Stimulated activated memory B cell treated with anti-CD40 and anti-IgM and Interleukin-4, amounts not matched to agents 10 μg/mL and 1 μg/mL and 100 μg/mL, for 72 hours (primary cell): ENCODE results near the gene GNB1.

ENCODE experiments used
- ATAC-seq: fragments of 150-1000 bp; cut with Tn5 transposase; 2 replicates; pipeline ENCODE4 v1.10.0; 2021
- H3K27ac Mint-ChIP-seq: one replicate; pipeline ENCODE4 v1.8.0; 2022; ENCODE audit warnings: mild to moderate bottlenecking, mixed read lengths
- H3K27me3 Mint-ChIP-seq: one replicate; pipeline ENCODE4 v1.8.0; 2022; ENCODE audit warnings: mixed read lengths
- H3K36me3 Mint-ChIP-seq: one replicate; pipeline ENCODE4 v1.8.0; 2022; ENCODE audit warnings: mixed read lengths
- H3K4me1 Mint-ChIP-seq: one replicate; pipeline ENCODE4 v1.8.0; 2022; ENCODE audit warnings: mixed read lengths
- H3K4me3 Mint-ChIP-seq: one replicate; pipeline ENCODE4 v1.8.0; 2022; ENCODE audit warnings: mild to moderate bottlenecking, moderate library complexity, mixed read lengths
- H3K9me3 Mint-ChIP-seq: one replicate; pipeline ENCODE4 v1.8.0; 2022; ENCODE audit warnings: mixed read lengths

The GNB1 gene

GRCh38 chr1:1903224-1903623 lies 12.3 kb upstream of the GNB1 start:
- no peak overlapping the region for H3K27ac Mint-ChIP-seq
- peaks cover 8% of the 10 kb centered on the region for H3K4me1 Mint-ChIP-seq
- H3K9me3 Mint-ChIP-seq = no peaks in the 10 kb centered on the region
- ATAC-seq = no peak
- no peaks in the 10 kb centered on the region for H3K27me3 Mint-ChIP-seq
- no peaks in the 10 kb centered on the region for H3K36me3 Mint-ChIP-seq
- H3K4me3 Mint-ChIP-seq = no peak overlapping the region

- Mint-ChIP-seq H3K9me3 (no peaks in the 10 kb centered on the region), H3K4me3 (no peak overlapping the region), H3K36me3 (no peaks in the 10 kb centered on the region), H3K27me3 (no peaks in the 10 kb centered on the region), H3K27ac (no peak overlapping the region), H3K4me1 (peaks cover 15% of the 10 kb centered on the region)
- no peak for ATAC-seq
Measured at GRCh38 chr1:1901641-1902294, 10.9 kb upstream of the GNB1 start.

DNA sequence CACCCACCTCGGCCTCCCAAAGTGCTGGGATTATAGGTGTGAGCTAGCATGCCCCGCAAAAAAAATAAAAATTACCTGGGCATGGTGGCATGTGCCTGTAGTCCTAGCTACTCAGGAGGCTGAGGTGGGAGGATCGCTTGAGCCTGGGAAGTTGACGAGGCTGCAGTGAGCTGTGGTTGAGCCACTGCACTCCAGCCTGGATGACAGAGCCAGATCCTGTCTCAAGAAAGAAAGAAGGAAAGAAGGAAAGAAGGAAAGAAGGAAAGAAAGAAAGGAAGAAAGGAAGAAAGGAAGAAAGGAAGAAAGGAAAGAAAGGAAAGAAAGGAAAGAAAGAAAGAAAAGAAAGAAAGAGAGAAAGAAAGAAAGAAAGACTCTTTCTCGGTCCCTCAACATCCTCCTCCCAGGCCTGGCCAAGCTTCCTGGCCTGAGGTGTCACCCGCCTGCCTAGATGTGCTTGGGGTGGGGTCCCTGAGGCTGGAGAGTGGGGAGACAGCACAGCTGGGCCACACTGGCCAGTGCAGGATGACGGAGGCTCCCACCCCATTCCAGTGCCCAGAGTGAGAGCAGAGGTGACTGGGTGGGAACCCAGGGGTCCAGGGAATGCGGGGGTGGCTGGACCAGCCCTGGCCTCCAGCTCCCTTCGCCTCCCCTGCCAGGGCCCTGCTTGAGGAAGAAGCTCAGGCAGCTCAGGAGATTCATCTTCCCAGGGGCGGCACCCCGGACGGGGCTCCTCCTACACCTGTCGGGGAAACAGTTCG lies 10.2 kb upstream of the GNB1 start:
- H3K9me3 Mint-ChIP-seq = no peaks in the 10 kb centered on the region
- no peak overlapping the region for H3K27ac Mint-ChIP-seq
- H3K4me1 Mint-ChIP-seq = peaks cover 14% of the 10 kb centered on the region
- H3K36me3 Mint-ChIP-seq = no peaks in the 10 kb centered on the region
- no peak for ATAC-seq
- H3K4me3 Mint-ChIP-seq = no peak overlapping the region
- no peaks in the 10 kb centered on the region for H3K27me3 Mint-ChIP-seq

GRCh38 chr1:1899967-1900327 lies 9.1 kb upstream of the GNB1 start:
- Mint-ChIP-seq H3K9me3 (no peaks in the 10 kb centered on the region), H3K4me1 (peaks cover 23% of the 10 kb centered on the region), H3K36me3 (no peaks in the 10 kb centered on the region), H3K27ac (no peak overlapping the region), H3K4me3 (no peak overlapping the region), H3K27me3 (no peaks in the 10 kb centered on the region)
- ATAC-seq = no peak

DNA sequence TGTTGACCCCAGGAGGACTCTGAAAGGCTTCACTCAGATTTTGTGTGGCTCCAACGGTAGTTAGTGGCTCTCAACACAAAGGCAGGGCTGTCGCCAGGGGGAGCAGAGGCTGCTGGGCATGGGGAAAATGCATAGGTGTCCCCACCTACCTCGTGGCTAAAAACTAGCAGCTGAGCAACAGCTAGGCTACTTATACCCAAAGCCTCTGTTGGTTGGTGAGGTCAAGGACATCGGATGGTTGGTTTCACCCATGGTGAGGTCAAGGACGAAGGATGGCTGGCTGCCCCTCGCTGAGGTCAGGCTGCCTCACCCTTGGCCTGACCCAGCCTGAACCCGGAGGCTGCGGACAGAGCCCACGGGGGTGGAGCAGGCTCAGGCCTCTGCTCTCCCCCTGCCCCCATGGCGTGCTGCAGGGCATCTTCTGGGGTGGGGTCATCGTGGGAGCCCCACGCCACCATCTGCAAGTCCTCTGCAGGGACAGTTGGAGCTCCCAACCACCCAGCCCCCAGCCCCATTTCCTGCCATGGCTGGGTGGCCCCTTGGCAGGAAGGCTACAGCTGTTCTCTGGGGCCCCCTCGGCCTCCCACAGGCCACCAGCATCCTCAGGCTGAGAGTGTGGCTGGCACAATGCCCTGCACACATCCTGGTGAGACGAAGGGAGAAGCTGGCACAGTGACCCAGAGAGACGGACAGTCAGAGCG lies 8.5 kb upstream of the GNB1 start:
- peak; percentile 25 for ATAC-seq
- Mint-ChIP-seq H3K27ac (no peak overlapping the region), H3K27me3 (no peaks in the 10 kb centered on the region), H3K36me3 (no peaks in the 10 kb centered on the region), H3K9me3 (no peaks in the 10 kb centered on the region), H3K4me3 (no peak overlapping the region), H3K4me1 (peaks cover 28% of the 10 kb centered on the region)

DNA sequence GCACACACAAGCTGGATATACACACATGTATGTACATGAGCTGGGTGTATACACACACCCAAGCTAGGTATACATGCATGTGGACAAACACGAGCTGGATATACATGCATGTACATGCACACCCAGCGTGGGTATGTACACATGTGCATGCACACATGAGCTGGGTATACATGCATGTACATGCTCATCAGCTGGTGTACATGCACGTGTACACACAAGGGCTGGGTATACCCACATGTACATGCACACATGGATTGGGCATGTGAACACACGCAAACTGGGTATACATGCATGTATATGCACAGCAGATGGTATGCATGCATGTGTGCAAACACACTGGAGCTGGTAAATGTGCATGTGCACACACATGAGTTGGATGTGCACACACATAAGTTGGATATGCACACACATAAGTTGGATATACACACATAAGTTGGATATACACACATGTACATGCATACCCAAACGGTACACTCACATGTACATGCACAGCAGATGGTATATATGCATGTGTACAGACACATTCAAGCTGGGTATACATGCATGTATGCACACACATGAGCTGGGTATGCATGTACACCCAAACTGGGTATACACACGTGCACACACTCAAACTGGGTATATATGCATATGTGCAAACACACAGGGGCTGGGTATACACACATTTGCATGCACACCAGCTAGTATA lies 7.5 kb upstream of the GNB1 start:
- ATAC-seq = no peak
- Mint-ChIP-seq H3K4me1 (peaks cover 35% of the 10 kb centered on the region), H3K27ac (no peak overlapping the region), H3K9me3 (no peaks in the 10 kb centered on the region), H3K4me3 (no peak overlapping the region), H3K27me3 (no peaks in the 10 kb centered on the region), H3K36me3 (no peaks in the 10 kb centered on the region)

- Mint-ChIP-seq H3K4me3 (no peak overlapping the region), H3K9me3 (no peaks in the 10 kb centered on the region), H3K36me3 (no peaks in the 10 kb centered on the region), H3K27ac (peak overlapping the region; percentile 77), H3K4me1 (peaks cover 54% of the 10 kb centered on the region), H3K27me3 (no peaks in the 10 kb centered on the region)
- peak; percentile 2 for ATAC-seq
Measured at GRCh38 chr1:1895456-1896336, 4.8 kb upstream of the GNB1 start.

- H3K4me1 Mint-ChIP-seq = peaks cover 54% of the 10 kb centered on the region
- no peaks in the 10 kb centered on the region for H3K36me3 Mint-ChIP-seq
- no peaks in the 10 kb centered on the region for H3K27me3 Mint-ChIP-seq
- H3K9me3 Mint-ChIP-seq = no peaks in the 10 kb centered on the region
- no peak for ATAC-seq
- peak overlapping the region; percentile 77 for H3K27ac Mint-ChIP-seq
- peak overlapping the region; percentile 16 for H3K4me3 Mint-ChIP-seq
Measured at GRCh38 chr1:1895060-1895418, 4.2 kb upstream of the GNB1 start.

DNA sequence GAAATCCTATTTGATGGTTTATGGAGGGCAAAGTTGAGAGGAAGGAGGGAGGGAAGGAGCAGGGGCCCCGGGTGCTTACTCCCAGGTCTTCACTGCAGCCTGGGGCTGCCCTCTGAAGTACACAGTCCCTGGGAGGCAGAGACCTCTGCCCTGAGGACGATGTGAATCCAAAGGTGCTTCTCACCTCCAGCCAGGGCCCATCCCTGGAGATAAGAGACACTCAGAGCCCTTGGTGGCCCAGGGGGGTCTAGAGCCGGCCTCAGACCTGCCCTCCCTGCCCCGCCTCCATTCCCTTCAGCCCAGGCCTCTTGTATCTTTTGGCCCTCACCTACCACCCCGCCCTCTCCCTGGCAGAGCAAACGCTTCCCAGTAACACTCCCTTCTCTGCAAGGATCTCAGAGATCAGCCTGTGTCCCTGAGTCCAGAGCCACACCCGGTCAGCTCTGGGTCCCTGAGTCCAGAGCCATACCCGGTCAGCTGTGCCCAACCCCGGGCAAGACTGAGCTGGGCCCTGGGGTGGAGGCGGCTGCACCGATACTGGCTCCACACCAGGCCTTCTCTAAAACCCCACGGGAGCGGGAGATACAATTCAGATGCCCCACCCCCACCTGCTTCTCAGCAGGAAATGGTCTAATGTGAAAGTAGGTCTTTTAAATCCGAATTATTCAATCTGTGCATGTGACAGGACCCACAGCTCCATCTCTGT lies 3.6 kb upstream of the GNB1 start:
- H3K27me3 Mint-ChIP-seq = no peaks in the 10 kb centered on the region
- peak overlapping the region; percentile 41 for H3K4me3 Mint-ChIP-seq
- H3K36me3 Mint-ChIP-seq = no peaks in the 10 kb centered on the region
- no peaks in the 10 kb centered on the region for H3K9me3 Mint-ChIP-seq
- peak overlapping the region; percentile 77 for H3K27ac Mint-ChIP-seq
- H3K4me1 Mint-ChIP-seq = peaks cover 54% of the 10 kb centered on the region
- ATAC-seq = no peak

GRCh38 chr1:1893997-1894353 lies 3.1 kb upstream of the GNB1 start:
- no peak overlapping the region for H3K4me3 Mint-ChIP-seq
- H3K27ac Mint-ChIP-seq = no peak overlapping the region
- H3K4me1 Mint-ChIP-seq = peaks cover 58% of the 10 kb centered on the region
- ATAC-seq = no peak
- H3K27me3 Mint-ChIP-seq = no peaks in the 10 kb centered on the region
- H3K36me3 Mint-ChIP-seq = no peaks in the 10 kb centered on the region
- no peaks in the 10 kb centered on the region for H3K9me3 Mint-ChIP-seq

DNA sequence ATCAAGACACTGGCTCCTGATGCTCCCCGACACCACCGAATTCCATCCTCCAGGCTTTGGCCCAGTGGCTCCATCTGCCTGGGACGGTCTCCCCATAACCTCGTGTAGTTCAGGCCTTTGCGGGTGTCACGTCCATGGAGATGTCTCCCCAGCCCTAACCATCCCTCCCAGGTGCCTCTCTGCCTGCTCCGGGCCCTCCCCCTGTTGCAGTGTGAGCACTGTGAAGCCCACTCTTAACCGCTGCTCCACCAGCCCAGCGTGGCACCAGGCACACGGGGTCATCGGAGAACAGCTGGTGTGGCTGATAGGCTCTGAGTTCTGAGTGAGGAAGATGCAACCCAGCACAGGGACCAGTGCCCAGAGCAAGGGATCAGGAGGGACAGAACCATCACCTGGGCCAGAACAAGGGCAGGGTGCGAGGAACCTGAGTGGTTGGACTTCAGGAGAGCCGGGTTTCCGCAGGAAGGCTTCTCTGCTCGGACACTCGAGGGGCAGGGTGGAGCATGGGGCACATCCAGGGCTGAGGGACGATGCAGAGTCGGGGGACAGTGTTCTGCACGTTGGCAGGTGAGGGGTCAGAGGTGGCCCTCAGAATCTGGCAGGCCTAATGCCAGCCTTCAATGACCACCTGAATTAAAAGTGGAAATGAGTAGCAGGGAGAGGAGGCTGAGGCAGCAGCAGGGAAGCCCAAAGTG lies 2.6 kb upstream of the GNB1 start:
- H3K36me3 Mint-ChIP-seq = no peaks in the 10 kb centered on the region
- H3K9me3 Mint-ChIP-seq = no peaks in the 10 kb centered on the region
- H3K4me1 Mint-ChIP-seq = peaks cover 64% of the 10 kb centered on the region
- H3K27ac Mint-ChIP-seq = peak overlapping the region; percentile 89
- peak overlapping the region; percentile 54 for H3K4me3 Mint-ChIP-seq
- no peaks in the 10 kb centered on the region for H3K27me3 Mint-ChIP-seq
- ATAC-seq = no peak

DNA sequence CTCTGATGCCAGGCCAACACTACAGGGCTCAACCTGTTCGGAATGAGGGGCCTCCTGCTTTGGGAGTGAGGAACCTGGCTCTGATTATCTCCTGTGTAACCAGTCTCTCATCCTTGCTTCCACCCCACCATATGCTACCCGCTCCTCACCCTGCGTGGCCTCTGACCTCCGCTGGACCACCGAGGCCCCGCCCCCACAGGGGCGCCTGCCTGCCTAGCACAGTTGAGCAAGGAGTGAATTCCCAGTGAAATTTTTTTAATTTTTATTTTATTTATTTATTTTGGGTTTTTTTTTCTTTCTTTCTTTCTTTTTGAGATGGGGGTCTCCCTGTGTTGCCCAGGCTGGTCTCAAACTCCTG lies 1.9 kb upstream of the GNB1 start:
- Mint-ChIP-seq H3K27ac (peak overlapping the region; percentile 89), H3K27me3 (no peaks in the 10 kb centered on the region), H3K9me3 (no peaks in the 10 kb centered on the region), H3K36me3 (no peaks in the 10 kb centered on the region), H3K4me3 (peak overlapping the region; percentile 93), H3K4me1 (peaks cover 71% of the 10 kb centered on the region)
- ATAC-seq = no peak

DNA sequence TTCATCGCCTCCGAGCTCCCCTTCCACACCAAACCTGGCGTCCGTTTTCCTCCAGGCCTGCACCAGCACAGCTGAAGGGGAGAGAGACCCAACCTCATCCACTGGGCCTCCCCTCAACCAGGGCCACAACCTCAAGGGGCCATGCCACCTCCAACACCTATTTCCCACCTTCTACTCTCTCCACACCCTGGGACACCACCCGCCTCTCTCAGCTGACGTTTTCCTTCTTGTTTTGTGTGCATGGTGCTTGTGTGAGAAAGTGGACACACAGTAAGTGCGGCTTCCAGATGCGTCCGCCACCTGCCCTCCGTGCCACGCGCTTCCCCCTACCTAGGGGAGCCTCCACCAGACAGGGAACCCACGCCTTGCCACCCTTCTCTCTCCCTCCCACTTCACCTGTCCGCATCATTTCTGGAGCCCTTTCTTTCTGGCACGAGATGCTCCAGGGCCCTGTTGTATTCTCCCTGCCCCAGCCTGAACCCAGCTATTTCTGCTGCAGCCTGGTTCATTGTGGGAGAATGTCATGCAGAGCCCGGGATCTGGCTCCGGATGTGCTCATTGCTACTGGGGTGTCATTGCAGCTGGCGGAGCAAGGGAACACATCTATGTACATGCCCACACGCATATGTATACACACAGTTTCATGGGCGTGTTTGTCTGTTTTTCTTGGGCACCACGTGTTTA lies 1.3 kb upstream of the GNB1 start:
- peaks cover 71% of the 10 kb centered on the region for H3K4me1 Mint-ChIP-seq
- H3K27ac Mint-ChIP-seq = peak overlapping the region; percentile 89
- H3K27me3 Mint-ChIP-seq = no peaks in the 10 kb centered on the region
- no peaks in the 10 kb centered on the region for H3K9me3 Mint-ChIP-seq
- peak overlapping the region; percentile 93 for H3K4me3 Mint-ChIP-seq
- no peak for ATAC-seq
- no peaks in the 10 kb centered on the region for H3K36me3 Mint-ChIP-seq
